HG03066 (cell line): ENCODE data around the gene SOX21.

ENCODE experiments used
- ATAC-seq: cut with Tn5 transposase; IDR thresholded peaks from one replicate; pipeline ENCODE4 v1.9.1; 2021; ENCODE audit warnings: low read depth; ENCODE audit not compliant: unreplicated experiment

SOX21 gene

GRCh38 chr13:94709001-94709834, 3.1 kb downstream of the SOX21 start:
- ATAC-seq: no peak

GRCh38 chr13:94708031-94708859, 4.1 kb downstream of the SOX21 start:
- ATAC-seq: no peak

GRCh38 chr13:94707400-94708021, 4.8 kb downstream of the SOX21 start:
- no peak for ATAC-seq

GRCh38 chr13:94706843-94707399, 5.4 kb downstream of the SOX21 start:
- no peak for ATAC-seq

GRCh38 chr13:94706101-94706842, 6.1 kb downstream of the SOX21 start:
- ATAC-seq: no peak

- ATAC-seq: no peak
Measured at GRCh38 chr13:94705081-94706030, 7.0 kb downstream of the SOX21 start.

- no peak for ATAC-seq
Measured at GRCh38 chr13:94704377-94705080, 7.8 kb downstream of the SOX21 start.

GRCh38 chr13:94703721-94704314, 8.5 kb downstream of the SOX21 start:
- no peak for ATAC-seq

GRCh38 chr13:94703271-94703670, 9.1 kb downstream of the SOX21 start:
- no peak for ATAC-seq

- ATAC-seq: no peak
Measured at GRCh38 chr13:94702181-94703041, 9.9 kb downstream of the SOX21 start.

GRCh38 chr13:94701313-94702180, 10.8 kb downstream of the SOX21 start:
- no peak for ATAC-seq

GRCh38 chr13:94700536-94700935, 11.8 kb downstream of the SOX21 start:
- no peak for ATAC-seq

- no peak for ATAC-seq
Measured at GRCh38 chr13:94700051-94700535, 12.3 kb downstream of the SOX21 start.

- no peak for ATAC-seq
Measured at GRCh38 chr13:94696171-94696570, 16.2 kb downstream of the SOX21 start.

- no peak for ATAC-seq
Measured at GRCh38 chr13:94692030-94692429, 20.3 kb downstream of the SOX21 start.

GRCh38 chr13:94683409-94683808, 28.9 kb downstream of the SOX21 start:
- ATAC-seq: no peak
